Thoracic aorta (tissue), 2 donors: Measurements from ENCODE around the gene PLEKHA5. TPM values are rescaled to one million over a fixed set of nuclear protein-coding genes. Genes with fewer than 3 reads are reported as not detected.

Experiments
- ATAC-seq: fragments of 150-250 bp; one replicate; pipeline ENCODE4 v1.8.0; 2017; ENCODE audit warnings: low read depth; ENCODE audit not compliant: insufficient number of reproducible peaks, low FRiP score
- DNase-seq: peaks from one replicate; pipeline ENCODE4 v3.0.0-alpha.2; 2020; ENCODE audit warnings: low spot score
- H3K27ac ChIP-seq, 2 donors: fragments of 200-600 bp; sonication (generic); 1 replicate in 1 of 2; 2 replicates in 1 of 2; pipeline ENCODE4 v1.5.1; 2016; ENCODE audit warnings: mild to moderate bottlenecking in 2 of 2, moderate library complexity in 2 of 2
- H3K27me3 ChIP-seq: fragments of 200-600 bp; sonication (generic); replicated peaks from 2 replicates; pipeline ENCODE4 v1.6.0; 2016; ENCODE audit warnings: mild to moderate bottlenecking; ENCODE audit not compliant: insufficient read depth
- H3K36me3 ChIP-seq: fragments of 200-600 bp; sonication (generic); one replicate; pipeline ENCODE4 v1.5.1; 2016
- H3K4me1 ChIP-seq, 2 donors: fragments of 200-600 bp; sonication (generic); 1 replicate in 1 of 2; 2 replicates in 1 of 2; pipeline versions ENCODE4 v1.5.1 to v1.6.0; 2016; ENCODE audit warnings: low read depth in 2 of 2, mild to moderate bottlenecking in 1 of 2; ENCODE audit not compliant: control insufficient read depth in 1 of 2
- H3K4me3 ChIP-seq: fragments of 200-600 bp; sonication (generic); 2 replicates; pipeline ENCODE4 v1.5.1; 2016; ENCODE audit warnings: mild to moderate bottlenecking
- H3K9me3 ChIP-seq: fragments of 200-600 bp; sonication (generic); 2 replicates; pipeline ENCODE4 v1.5.1; 2016
- total RNA-seq, 2 donors: library from RNA; depleted of rRNA; stranded (reverse); fragments of >200 nt; gene quantifications; one replicate each; pipeline versions ENCODE4 v1.1.0 to v1.2.3, GENCODE V29; 2016
- TF ChIP-seq, protein P1 (sequence below): fragments of 200-600 bp; sonication (generic); IDR thresholded peaks from one replicate; pipeline ENCODE4 v1.5.1; 2019; ENCODE audit warnings: antibody characterized with exemption

The PLEKHA5 gene
- total RNA-seq, 2 donors from 2014 or later, result 18.4 to 27.7 TPM

DNA sequence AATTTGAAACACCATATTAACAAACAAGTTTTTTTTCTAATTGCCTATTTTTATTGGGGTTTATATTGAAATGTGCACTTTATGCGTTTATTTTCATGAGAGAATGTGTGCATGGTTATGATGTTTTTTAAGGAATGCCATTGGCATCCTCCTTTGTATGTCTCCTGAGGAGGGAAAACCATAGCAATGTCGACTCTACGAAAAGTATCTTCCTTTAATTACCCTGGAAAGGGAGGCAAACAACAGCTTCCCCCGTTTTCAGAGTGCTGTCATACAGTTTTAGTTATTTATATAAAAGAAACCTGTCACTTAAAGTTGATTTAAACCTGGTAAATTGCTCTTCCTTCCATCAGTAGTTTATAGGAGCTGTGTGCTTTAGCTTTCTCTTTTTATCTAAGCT lies 117.4 kb downstream of the PLEKHA5 start:
- DNase-seq, result no peak
- TF ChIP-seq, protein P1, sequence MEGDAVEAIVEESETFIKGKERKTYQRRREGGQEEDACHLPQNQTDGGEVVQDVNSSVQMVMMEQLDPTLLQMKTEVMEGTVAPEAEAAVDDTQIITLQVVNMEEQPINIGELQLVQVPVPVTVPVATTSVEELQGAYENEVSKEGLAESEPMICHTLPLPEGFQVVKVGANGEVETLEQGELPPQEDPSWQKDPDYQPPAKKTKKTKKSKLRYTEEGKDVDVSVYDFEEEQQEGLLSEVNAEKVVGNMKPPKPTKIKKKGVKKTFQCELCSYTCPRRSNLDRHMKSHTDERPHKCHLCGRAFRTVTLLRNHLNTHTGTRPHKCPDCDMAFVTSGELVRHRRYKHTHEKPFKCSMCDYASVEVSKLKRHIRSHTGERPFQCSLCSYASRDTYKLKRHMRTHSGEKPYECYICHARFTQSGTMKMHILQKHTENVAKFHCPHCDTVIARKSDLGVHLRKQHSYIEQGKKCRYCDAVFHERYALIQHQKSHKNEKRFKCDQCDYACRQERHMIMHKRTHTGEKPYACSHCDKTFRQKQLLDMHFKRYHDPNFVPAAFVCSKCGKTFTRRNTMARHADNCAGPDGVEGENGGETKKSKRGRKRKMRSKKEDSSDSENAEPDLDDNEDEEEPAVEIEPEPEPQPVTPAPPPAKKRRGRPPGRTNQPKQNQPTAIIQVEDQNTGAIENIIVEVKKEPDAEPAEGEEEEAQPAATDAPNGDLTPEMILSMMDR, result no peak
- no peak overlapping the region for H3K27ac ChIP-seq
- peaks cover 16 to 32% of the 10 kb centered on the region in 2 donors for H3K4me1 ChIP-seq
- H3K36me3 ChIP-seq, result no peaks in the 10 kb centered on the region
- no peaks in the 10 kb centered on the region for H3K27me3 ChIP-seq
- no peak for ATAC-seq
- H3K4me3 ChIP-seq, result no peak overlapping the region
- H3K9me3 ChIP-seq, result no peaks in the 10 kb centered on the region

DNA sequence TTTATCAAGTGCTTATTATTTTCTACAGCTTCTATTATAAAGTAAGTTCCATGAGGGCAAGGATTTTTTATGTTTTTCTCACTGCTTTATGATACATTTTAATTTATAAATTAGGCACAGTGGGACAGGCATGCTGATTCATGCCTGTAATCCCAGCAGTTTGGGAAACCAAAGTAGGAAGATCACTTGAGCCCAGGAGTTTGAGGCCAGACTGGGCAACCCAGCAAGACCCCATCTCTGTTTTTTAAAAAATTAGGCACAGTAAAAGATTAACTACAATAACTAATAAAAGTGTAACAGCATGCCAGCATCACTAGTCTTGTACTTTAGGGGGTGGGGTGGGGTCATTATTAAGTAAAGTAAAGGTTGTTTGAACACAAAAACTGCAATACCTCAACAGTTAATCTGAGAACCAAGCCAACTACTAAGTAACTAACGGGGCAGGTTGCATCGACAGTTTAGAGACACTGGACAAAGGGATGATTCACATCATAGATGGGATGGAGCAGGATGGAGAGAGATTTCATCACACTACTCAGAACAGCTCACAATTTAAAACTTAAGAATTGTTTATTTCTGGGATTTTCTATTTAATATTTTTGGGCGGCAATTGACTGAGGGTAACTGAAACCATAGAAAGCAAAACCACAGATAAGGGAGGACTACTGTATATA lies 119.5 kb downstream of the PLEKHA5 start:
- Histone ChIP-seq H3K9me3 (no peaks in the 10 kb centered on the region), H3K4me1 (peaks cover 9 to 12% of the 10 kb centered on the region in 2 donors), H3K27ac (no peak overlapping the region), H3K4me3 (no peak overlapping the region), H3K27me3 (no peaks in the 10 kb centered on the region), H3K36me3 (no peaks in the 10 kb centered on the region)
- DNase-seq (no peak), ATAC-seq (no peak)
- TF ChIP-seq, protein P1, result no peak

DNA sequence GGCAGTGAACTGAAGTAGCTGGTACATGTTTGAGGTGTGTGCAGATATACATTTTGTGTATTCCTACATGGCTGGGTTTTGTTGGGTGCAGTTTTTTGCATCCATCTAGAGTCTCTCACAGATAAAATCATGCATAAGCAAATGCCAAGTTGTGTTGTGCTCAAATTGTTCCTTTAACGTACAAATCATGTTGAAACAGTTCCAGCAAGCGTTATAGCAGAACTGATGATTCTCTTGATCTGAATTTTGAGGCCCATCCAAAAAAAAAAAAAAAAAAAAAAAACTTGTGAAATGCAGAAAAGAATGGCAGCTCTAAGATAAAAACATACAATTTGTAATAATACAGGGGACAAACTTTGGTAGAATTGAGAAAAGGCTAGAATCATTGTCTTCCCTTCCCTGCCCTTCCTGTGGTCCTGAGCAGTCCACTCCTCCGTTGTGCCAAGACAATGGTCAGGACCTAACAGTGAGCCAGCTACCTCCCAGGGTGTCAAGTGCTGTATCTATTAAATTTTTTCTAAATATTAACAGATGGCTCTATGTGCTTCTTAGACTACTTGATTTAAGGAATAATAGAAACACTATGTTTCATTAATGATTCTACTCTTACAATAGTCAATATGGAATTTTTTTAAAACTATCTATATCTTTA lies 122.1 kb downstream of the PLEKHA5 start:
- H3K36me3 ChIP-seq, result no peaks in the 10 kb centered on the region
- H3K4me1 ChIP-seq, result no peaks in the 10 kb centered on the region
- no peaks in the 10 kb centered on the region for H3K27me3 ChIP-seq
- H3K9me3 ChIP-seq, result no peaks in the 10 kb centered on the region
- TF ChIP-seq, protein P1, result no peak
- ATAC-seq (no peak), DNase-seq (no peak)
- H3K27ac ChIP-seq, result no peak overlapping the region
- no peak overlapping the region for H3K4me3 ChIP-seq

DNA sequence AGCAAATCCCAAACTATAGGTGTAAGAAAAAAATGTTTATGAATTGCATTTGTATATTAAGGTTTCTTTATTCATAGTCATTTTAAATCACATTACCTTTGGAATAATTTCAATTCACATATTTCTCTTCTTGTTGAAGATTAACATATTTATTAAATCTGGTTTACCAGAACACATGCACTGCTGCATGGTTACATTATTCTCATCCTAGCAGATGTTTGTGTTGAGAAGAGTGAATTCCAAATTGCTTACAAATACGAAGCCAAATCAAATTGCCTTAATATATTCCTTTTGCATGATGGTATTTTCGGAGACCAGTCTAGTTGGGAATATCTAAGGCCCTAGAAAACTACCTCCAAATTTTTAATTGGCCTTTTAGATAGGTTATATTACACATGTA lies 130.6 kb downstream of the PLEKHA5 start:
- DNase-seq (no peak), ATAC-seq (no peak)
- Histone ChIP-seq H3K27ac (no peak overlapping the region), H3K4me1 (peaks cover 0 to 11% of the 10 kb centered on the region in 2 donors), H3K27me3 (no peaks in the 10 kb centered on the region), H3K36me3 (no peaks in the 10 kb centered on the region), H3K9me3 (no peaks in the 10 kb centered on the region), H3K4me3 (no peak overlapping the region)
- TF ChIP-seq, protein P1, result no peak

DNA sequence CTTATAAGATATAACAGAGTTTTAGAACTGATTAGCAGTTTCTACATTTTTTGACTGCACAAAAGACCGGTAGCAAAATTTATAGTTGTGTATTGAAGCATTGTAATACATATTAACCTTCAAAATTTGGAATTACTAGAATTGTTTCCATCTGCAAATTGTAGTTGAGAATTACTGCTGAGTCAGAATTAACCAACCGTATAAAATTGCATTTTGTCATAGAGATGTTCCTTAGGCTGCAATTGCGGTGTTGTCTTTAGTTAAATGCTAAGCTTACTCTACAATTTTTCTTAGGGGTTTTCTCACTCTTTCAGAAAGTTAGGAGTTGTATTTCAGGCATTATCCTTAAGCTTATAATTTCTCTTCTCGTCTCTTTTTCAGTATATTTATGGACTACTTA lies 132.2 kb downstream of the PLEKHA5 start:
- DNase-seq (no peak), ATAC-seq (no peak)
- H3K27ac ChIP-seq, result no peak overlapping the region
- H3K9me3 ChIP-seq, result no peaks in the 10 kb centered on the region
- no peak overlapping the region for H3K4me3 ChIP-seq
- peaks cover 0 to 11% of the 10 kb centered on the region in 2 donors for H3K4me1 ChIP-seq
- no peaks in the 10 kb centered on the region for H3K27me3 ChIP-seq
- H3K36me3 ChIP-seq, result no peaks in the 10 kb centered on the region
- TF ChIP-seq, protein P1, result no peak
